ENCODE results near the gene SUCO.

The SUCO gene

DNA sequence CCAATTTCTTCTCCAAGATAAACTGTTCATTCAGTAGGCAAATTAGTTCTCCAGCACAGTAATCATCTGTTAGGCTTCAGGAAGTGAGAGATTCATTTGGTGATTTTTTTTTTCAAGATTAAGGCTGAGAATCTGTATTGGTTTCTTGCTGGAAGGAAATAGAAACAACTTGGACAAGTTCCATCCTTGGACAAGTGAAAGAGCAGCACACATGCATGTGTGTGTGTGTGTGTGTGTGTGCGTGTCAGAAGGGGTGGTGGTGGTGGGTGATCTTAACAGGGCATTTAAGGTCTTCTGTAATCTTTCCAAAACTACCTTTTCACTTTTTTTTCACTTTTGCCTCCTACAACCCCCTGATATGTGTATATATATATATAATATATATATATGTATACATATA is 15.9 kb upstream of the SUCO start:
- DNase-seq (ENCODE audit: low read depth in 2 of 2) = no peak

DNA sequence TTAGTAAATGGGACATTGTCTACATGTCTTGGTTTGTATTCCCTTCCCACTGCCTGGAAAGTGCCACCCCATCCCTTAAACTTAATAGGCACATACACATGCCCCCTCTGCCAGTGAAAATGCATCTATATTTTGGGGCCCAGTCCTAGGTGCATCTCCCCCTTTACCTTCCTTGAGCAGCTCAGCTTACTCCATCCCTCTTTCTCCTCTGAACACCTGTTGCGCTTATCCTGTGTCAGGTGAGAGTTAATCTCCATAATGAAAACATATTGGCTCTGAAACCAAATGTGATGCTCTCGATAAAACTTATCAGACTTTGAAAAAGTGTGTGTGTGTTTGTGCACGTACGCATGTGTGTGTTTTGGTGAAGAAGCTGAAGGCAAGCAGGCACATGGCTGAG is 15.4 kb upstream of the SUCO start:
- no peak for DNase-seq (ENCODE audit: low read depth in 2 of 2)

DNA sequence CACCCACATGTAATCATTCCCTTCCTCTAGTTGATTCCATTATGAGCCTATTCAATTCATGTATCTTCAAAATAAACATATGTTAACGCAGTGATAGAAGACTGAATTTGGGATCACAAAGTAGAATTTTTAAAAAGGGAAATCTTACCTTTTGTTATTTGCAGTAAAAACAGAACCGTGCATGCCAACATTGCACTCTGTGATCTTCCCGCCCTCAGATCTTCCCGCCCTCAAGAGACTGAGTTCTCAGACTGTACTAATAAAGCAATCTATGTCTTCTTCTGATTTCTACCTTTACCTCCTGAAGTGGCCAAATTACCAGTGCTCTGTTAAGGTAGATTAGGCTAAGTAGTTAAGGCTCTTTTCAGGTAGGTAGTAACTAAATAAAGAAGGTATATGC is 3.6 kb upstream of the SUCO start:
- DNase-seq (ENCODE audit: low read depth in 2 of 2) = no peak

DNA sequence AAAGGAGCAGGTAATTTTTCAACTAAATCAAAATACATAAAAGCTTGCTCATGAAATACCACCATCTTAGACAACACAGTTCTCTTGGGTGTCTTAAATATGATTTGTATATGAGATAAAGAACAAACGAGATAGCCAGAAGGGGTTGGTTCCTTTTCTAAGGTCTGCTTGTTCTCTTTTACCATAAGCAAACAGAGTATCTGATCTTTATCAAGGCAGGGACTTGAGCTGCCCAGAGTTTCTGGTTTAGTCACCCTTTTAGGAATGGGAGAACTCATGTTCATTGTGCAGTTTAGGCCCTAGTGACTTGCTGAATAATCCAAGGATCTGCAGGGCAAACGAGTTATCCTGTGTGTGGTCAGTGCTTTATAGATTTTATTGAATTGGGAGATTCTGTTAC is 3.0 kb upstream of the SUCO start:
- DNase-seq (ENCODE audit: low read depth in 2 of 2) = no peak

DNA sequence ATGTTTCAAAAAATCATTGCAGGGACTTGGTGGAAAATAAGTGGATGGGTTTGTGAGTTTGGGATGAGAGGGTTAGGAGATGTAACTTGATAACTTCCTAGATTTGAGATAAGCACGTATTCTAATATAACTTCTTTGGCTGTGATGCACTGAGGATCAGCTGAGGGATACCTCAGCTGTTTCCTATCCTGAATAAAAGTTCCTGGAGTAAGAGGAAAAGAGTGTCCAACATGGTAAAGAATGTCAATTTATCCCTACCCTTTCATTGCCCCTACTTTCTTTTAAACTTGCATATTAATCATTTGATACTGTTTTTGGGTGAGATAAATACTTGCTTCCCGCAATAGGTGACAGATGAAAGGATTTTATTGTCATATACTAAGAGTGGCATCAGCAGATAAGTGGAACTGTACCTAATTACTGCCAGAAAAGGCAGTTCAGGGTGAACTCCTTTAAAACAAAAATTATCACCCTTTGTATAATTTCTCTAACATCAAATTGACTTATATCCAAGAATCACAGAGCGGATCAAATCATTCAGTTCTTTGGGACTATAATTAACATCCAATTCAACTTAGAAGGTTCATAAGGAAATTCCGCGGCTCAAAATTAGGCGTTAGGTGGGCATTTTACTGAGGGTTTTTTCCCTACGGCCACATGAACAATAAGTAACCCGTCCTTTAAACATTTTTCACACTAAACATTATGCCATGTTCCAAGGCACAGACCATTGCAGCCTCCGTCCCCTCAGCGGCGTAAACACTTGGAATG is 1.4 kb upstream of the SUCO start:
- no peak for DNase-seq (ENCODE audit: low read depth in 2 of 2)

DNA sequence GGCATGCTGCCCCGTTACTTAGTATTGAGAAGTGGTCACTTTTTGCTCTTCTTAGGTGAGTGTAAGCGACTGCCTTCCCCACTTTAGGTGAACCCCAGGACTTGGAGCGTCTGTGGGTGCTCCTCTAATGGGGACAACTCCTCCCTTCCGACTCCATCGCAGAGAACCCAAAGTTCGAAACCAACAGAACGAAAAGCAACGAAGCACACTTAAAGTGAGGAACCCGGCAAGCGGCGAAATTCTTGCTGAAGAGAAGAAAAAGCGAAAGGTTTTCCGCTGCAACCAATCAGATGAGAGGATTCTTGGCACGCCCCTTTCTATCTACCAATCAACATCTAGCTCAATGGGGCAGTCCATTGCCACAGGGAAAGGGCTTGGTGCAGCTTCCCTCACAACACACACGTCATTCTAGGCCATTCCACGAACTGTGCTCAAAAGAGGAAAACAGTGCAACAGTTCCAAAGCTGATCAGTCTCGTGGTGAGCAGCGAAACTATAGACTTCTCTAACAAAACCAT is 709 bp upstream of the SUCO start:
- DNase-seq (ENCODE audit: low read depth in 2 of 2) = peak; percentile 68 to 69

DNA sequence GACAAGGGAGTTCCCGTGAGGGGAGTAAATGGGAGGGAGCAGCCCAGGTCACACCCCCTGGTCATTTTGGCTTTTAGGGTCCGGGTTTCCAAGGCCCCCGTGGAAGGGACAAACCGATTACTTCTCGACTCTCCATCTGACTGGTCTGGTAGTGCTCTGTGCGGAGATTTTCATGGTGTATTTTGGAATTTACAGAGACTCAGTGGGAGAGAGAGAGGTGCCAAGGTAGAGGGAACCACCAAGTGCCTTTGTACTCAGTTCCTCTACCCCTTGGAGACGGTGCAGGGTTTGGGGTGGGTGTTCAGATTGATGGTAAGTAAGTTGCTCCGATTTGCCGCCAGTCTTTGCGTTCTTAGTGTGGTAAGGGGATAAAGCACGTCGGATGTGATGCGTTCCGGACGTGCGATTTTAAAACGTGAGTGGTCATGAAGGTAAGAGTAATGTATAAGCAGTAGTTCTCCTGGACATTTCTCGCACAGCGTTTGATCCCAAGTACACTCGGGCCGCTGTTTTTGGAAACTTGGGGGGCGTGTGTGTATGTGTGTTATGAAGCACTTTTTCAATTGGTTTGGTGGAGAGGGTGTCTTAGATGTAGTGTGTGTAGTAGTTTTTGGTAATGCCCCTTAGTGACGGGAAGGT is 682 bp downstream of the SUCO start:
- DNase-seq (ENCODE audit: low read depth in 2 of 2) = peak in 1 of 2 donors; percentile 4

DNA sequence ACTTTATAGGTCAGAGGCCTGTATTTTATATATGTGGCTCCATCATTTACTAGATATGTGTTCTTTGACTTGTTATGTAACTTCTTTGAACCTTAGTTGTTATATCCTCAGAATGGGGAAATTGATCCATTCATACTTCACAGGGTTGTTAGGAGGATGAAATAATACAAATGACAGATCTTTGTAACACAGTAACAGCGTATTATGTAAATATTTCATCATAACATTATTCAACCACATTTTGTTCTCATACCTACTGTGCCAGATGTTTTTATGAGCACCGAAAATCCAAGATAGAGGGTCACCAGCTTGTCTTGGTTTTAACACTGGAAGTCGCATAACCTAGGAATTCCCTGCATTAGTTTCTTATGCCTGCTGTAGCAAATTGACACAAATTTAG is 3.3 kb downstream of the SUCO start:
- no peak for DNase-seq (ENCODE audit: low read depth in 2 of 2)

DNA sequence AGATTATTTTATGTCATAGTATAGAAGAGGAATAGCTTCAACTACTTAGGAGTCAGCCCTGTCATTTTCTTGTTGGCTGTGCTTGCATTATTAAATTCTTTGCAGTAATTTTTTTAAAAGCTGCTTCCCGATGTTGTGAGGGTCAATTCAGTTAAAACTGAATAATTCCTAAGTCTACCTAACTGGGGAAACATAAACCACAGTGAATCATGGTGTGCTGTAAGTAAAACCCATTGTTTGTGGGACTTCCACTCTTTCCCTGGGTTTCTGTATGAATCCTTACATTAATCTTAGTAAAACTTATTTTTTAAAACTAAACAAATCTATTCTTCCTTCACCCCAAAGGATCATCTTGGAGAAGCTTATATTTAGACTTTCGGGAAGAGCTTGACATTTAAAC is 4.4 kb downstream of the SUCO start:
- DNase-seq (ENCODE audit: low read depth in 2 of 2) = no peak

DNA sequence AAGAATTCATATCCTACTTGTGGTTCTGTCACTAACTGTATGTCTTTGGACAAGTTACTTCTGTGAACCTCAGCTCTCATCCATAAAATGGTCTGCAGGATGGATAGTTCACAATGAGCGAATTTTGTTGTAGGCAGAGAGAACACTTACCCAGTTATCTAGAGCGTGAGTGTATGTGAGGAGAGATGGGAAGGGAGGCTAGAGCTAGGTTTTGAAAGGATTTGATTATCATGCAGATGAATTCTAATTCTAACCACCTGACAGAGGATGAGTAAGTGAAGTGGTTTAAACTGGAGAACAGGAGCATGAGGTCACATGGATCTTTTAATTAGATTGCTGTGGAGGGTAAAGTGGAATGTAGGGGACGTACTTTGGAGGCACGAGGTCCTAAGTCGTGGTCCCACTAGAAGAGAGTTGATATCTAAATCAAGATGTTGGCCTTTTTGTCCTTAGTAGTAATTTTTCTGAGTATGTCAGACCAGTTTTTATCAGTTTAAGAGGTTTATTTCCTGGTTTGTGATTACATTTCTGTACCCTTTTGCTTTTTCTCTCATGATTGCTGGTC is 5.0 kb downstream of the SUCO start:
- no peak for DNase-seq (ENCODE audit: low read depth in 2 of 2)

DNA sequence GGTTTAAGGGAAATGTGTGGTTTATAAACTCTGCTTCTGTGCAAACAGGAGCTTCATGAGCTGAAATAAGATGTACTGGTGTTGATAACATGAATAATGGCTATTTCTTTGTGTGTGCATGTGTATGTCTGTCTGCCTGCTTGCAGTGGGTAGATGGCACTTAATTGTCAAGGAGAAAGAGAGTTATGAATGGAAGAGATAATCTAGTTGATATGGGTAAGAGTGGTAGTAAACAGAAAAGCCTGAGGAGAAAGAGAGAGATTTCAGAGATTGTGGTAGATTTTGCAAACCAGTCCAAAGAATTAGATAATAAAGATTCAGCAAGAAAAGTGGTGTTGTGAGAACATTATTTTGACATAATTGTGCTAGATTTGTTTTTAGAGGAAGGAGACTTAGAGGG is 7.7 kb downstream of the SUCO start:
- DNase-seq (ENCODE audit: low read depth in 2 of 2) = no peak

DNA sequence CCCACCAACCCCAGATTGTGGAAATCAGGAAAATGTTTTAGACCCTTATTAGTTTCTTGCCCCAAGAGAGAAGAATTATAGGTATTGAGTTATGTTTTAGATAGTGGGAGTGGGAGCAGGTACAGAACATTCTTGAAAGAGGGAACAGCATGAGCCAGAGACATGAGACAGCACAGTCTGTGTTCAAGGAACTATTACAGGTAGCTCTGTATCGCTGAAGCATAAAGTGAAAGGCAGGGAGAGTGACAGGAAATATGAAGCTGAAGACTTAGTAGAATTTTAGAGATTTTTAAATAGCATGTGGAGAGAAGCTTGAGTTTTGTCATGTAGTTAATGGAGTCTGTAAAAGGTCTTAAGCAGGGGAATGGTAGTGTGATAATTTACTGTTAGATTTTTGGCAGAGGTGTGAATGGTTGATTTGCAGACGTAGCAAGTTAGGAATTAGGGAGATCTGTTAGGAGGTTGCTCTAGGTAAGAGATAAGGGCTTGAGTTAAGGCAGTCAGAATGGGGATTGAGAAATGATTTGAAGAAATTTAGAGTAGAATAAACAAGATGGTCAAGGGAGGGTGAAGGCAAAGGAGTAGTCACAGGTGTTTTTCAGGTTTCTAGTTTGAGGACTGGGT is 11.6 kb downstream of the SUCO start:
- DNase-seq (ENCODE audit: low read depth in 2 of 2) = no peak

DNA sequence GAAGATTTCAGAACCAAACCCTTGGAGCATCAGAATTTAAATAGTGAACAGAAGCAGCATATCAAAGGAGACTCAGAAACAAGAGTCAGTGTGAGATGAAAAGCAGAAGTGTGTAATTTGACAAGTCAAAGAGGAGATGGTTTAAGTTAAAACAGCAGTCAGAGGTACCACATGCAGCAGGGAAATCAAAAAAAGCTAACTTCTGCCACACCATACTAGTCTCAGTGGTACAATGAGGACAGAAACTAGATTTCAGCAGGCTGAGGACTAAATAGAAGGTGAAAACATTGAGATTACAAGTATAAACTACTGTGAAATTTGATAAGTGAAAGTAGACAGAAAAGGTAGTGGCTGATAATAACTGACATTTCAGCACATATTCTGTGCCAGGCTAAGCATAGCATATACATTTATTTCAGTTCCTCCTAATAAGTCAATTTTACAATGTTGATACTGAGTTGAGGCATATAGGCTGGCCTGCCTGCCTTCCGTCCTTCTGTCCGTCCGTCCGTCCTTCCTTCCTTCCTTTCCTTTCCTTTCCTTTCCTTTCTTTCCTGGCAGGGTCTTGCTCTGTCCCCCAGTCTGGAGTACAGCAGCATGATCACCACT is 12.6 kb downstream of the SUCO start:
- DNase-seq (ENCODE audit: low read depth in 2 of 2) = no peak

DNA sequence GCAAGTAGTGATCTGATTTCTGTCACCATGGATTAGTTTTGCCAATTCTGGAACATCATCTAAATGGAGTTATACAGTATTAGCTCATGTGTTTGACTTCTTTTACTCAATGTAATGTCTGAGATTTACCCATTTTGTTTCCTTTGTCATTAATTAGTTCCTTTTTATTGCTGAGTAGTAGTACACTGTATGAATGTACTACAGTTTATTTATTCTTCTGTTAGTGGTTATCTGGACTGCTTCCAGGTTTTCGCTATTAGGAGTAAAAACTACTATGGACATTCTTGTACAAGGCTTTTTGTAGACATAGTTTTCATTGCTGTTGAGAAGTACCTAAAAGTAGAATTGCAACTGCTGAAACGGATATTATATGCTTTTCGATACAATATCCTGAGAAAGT is 14.1 kb downstream of the SUCO start:
- no peak for DNase-seq (ENCODE audit: low read depth in 2 of 2)

DNA sequence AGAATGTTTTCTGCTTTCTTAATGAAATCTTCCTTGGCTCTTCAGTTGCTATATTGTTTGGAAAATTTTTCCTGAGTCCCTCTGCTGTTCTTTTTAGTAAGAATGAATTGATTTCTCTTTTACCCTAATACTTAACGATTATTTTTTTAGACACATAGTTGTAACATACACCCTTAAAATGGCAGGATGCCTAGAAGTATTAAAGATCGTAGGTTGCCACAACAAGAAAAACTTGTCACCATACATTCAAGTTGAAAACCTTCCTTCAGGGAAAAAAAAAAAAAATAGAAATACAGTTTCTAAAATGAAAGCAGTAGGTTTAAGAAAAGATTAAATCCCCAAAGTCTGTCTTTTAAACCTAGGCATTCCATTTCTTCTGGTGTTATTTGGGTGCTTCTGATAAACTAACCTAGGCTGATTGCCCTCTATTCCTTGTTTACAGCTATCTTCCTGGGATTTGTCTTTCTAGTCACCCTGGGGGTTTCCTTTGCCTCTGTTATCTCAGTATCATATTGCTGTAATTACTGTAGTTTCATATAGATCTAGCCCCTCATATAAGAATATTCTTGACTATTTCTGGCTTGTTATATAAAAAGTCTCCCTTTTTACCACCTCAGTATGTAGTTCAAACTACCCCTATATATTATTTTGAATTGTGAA is 16.8 kb downstream of the SUCO start:
- no peak for DNase-seq (ENCODE audit: low read depth in 2 of 2)

DNA sequence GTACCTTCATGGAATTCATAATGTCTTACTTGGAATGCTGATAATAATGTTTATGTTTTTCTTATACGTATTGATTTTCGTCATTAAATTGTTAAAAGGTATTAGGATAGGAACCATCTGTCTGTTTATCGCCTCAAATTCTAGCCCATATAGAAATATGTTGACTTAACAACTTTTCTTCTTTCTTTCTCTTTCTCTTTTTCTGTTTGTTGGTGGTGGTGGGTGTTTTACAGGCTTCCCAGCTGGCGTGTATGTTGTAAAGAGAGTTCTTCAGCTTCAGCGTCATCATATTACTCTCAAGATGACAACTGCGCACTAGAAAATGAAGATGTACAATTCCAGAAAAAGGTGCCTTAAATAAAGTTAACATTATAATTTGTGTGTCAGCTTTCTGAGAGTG is 18.3 kb downstream of the SUCO start:
- DNase-seq (ENCODE audit: low read depth in 2 of 2) = no peak

DNA sequence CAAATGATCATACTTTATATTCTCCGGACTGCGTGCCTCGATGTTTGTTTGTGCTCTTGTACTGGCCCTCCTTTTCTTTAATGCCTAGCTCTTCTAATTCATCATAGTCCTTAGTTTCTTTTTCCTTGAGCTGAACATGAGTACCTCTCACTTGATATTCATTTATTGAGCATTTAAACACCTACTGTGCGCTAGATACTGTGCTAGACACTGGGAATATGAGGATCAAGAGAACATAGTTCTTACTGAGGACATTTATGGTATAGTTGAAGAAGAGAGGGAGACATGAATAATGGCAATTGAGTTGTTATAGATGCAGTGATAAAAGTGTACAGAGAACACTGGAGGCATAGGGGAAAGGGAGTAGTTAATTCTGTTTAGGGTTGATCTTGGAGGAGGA is 22.0 kb downstream of the SUCO start:
- no peak for DNase-seq (ENCODE audit: low read depth in 2 of 2)

DNA sequence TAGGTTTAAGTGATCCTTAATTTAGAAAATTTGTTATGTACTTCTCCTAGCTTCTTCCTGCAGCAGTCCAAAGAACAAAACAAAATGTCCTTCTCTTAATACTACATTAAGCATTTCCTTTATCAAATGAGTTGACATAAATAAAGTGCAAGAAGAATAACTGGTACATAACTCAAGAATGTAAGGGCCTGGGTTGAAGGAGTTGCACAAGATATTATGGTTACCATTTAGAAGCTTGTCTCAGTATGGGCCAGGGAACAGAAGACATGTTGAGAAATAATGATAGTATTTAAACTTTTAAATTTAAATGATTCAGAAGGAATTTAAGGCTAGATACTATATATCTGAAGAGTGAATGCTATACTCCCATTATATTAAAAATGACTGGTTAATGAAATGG is 23.5 kb downstream of the SUCO start:
- DNase-seq (ENCODE audit: low read depth in 2 of 2) = no peak

DNA sequence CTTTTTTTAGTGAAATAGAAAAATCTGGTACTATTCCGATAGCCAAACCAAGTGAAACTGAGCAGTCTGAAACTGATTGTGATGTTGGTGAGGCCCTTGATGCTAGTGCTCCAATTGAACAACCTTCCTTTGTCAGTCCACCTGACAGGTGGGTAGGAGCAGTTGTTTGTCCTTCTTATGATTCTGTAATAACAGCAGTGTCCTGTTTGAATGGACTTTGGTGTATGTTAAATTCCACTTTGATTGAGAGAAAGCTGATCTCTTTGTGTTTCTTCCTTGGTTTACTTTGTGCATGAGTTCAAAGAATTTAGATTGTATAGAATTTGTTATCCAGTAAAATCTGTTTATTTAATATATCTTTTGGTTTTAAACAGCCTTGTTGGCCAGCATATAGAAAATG is 24.3 kb downstream of the SUCO start:
- no peak for DNase-seq (ENCODE audit: low read depth in 2 of 2)

DNA sequence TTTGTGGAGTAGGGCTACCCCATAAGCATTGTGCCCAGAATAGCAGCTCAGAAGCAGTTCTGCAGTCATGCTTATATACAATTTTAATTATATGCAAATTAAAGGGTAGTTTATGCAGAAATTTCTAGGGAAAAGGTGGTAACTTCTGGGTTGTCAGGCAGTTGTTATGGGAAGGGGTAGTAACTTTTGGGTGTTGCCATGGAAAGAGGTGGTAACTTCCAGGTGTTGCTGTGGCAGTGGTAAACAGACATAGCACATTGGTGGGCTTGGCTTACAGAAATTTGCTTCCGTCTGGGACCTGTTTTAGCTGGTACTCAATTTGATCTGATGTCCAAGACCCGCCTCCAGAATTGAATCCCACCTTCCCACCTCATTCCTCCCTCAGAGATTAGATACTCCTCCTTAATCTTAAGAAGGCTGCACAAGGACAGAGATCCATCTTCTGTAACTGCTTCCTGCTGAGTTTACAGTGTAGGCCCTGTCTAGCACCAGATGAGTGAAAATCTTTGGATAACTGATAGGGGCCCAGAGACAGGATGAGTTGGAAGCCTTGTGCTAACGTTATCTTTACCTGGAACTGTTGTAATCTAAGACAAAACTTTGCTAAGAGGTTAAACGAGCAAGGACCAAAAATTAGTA is 26.7 kb downstream of the SUCO start:
- DNase-seq (ENCODE audit: low read depth in 2 of 2) = no peak

DNA sequence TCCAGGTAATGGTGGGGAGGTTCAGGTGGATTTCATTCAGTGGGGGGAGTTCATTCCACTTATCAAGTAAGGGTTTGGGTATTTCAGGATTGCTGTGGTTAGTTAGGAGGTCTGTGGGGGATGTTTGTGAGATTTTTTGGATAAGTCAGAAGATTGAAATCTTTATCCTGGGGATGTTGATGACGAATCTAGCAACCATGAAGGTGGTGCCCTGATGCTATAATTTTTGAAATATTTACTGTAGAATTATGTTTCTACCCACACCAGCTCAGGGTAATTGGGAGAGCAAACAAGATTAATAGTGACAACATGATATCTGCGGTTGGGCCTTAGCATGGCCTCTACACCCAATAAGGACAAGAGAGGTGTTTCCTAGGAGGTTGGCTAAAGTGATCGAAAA is 28.3 kb downstream of the SUCO start:
- no peak for DNase-seq (ENCODE audit: low read depth in 2 of 2)
